ENCODE measurements around the gene TMIGD3. TPM values are rescaled to one million over a fixed set of nuclear protein-coding genes. Genes with fewer than 3 reads are reported as not detected.

Gene TMIGD3
- total RNA-seq, 1 donor from 2014 or later = 0.85 TPM

DNA sequence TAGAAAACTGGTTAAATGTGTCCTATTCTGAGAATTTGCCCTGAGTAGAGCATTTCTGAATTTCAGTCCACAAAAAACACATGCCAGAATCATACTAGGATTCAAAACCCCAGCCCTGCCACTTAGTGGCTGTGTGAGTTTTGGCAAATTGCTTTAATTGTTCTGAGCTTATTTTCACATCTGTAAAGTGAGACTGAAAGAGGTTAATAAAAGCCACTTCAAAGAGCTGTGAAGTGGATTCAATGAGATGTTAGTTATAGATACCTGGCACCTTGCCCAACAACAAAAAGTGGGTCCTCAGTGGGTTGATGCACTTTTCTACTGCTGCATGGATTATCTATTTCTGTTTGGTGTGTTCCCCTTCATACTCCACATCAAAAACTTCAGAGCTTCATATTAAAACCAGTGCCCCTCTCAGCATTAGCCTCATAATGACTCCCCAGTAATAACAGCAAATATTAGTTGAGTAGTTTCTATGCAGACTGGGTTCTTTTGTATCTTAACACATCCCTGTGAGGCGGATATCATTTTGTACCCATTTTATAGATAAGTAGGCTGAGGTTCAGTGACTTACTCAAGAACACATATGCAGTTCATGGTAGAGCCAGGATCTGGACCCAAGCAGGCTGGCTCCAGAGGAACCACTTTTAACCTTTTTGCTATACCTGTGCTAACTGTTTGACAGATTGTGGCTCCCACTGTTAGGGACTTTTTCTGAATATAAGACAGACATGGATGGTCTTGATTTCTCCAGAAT, 14.2 kb upstream of the TMIGD3 start:
- H3K4me3 ChIP-seq = no peak overlapping the region
- intact Hi-C loops (cut with micrococcal nuclease) = loop anchor here (10.0 kb wide), 1 partner anchor 77 kb away; no protein-coding TSS in a partner anchor
- peak overlapping the region; percentile 96 for H3K27ac ChIP-seq (replicated peaks)
- DNase-seq = no peak
- TF ChIP-seq CTCF (IDR thresholded peaks at IDR 0.05; ENCODE audit: borderline replicate concordance) = no peak
- H3K27me3 ChIP-seq (ENCODE audit: low read depth) = no peaks in the 10 kb centered on the region
- no peaks in the 10 kb centered on the region for H3K36me3 ChIP-seq
- peaks cover 58% of the 10 kb centered on the region for H3K4me1 ChIP-seq
- H3K9me3 ChIP-seq (replicated peaks) = no peaks in the 10 kb centered on the region

- no peaks in the 10 kb centered on the region for H3K27me3 ChIP-seq (ENCODE audit: low read depth)
- peaks cover 71% of the 10 kb centered on the region for H3K4me1 ChIP-seq
- DNase-seq = peak; percentile 58
- H3K27ac ChIP-seq (replicated peaks) = peak overlapping the region; percentile 96
- no peaks in the 10 kb centered on the region for H3K9me3 ChIP-seq (replicated peaks)
- H3K36me3 ChIP-seq = no peaks in the 10 kb centered on the region
- TF ChIP-seq CTCF (IDR thresholded peaks at IDR 0.05; ENCODE audit: borderline replicate concordance) = peak; percentile 56
- peak overlapping the region; percentile 61 for H3K4me3 ChIP-seq
- intact Hi-C loops (cut with micrococcal nuclease) = loop anchor here (10.0 kb wide), 1 partner anchor 79 kb away; no protein-coding TSS in a partner anchor
Observed at GRCh38 chr1:111516005-111516535, 12.6 kb upstream of the TMIGD3 start.

- no peak for TF ChIP-seq CTCF (IDR thresholded peaks at IDR 0.05; ENCODE audit: borderline replicate concordance)
- DNase-seq = peak; percentile 84
- intact Hi-C loops (cut with micrococcal nuclease) = loop anchor here (10.0 kb wide), 1 partner anchor 79 kb away; no protein-coding TSS in a partner anchor
- H3K4me3 ChIP-seq = peak overlapping the region; percentile 61
- no peaks in the 10 kb centered on the region for H3K27me3 ChIP-seq (ENCODE audit: low read depth)
- no peaks in the 10 kb centered on the region for H3K9me3 ChIP-seq (replicated peaks)
- H3K36me3 ChIP-seq = no peaks in the 10 kb centered on the region
- H3K27ac ChIP-seq (replicated peaks) = peak overlapping the region; percentile 96
- peaks cover 77% of the 10 kb centered on the region for H3K4me1 ChIP-seq
Observed at GRCh38 chr1:111515291-111516004, 12.0 kb upstream of the TMIGD3 start.

DNA sequence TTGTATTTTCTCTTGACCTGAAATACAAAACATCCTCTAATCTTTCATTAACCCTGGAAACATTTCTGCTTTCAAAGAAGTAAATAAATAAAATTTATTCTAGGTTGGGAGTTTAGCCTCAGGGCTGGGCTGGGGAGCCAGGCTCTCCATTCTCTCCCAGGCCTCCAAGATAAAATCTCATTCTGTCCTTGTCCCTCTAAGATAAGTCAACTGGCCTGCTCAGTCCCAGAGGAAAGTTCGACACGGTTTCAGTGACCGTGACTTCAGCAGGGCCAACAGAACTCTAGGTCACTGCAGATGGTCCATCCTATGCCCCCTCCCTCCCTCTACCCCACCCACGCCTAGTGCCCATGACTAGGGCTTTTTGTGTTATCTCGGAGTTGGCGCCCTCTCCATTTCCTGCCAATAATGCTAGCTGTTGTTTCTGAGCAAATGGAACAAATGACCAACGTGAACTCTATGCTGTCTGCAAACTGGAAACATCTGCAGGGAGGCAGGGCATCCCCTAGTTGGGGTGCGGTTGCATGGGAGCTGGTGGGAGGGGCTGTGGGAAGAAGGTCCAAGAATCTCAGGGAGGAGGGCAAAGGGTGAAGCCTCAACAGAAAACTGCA, 10.1 kb upstream of the TMIGD3 start:
- intact Hi-C loops (cut with micrococcal nuclease) = loop anchor here (10.0 kb wide), 1 partner anchor 81 kb away; no protein-coding TSS in a partner anchor
- peak overlapping the region; percentile 96 for H3K27ac ChIP-seq (replicated peaks)
- no peaks in the 10 kb centered on the region for H3K27me3 ChIP-seq (ENCODE audit: low read depth)
- peak; percentile 20 for DNase-seq
- no peaks in the 10 kb centered on the region for H3K36me3 ChIP-seq
- H3K9me3 ChIP-seq (replicated peaks) = no peaks in the 10 kb centered on the region
- peaks cover 95% of the 10 kb centered on the region for H3K4me1 ChIP-seq
- no peak for TF ChIP-seq CTCF (IDR thresholded peaks at IDR 0.05; ENCODE audit: borderline replicate concordance)
- H3K4me3 ChIP-seq = no peak overlapping the region

DNA sequence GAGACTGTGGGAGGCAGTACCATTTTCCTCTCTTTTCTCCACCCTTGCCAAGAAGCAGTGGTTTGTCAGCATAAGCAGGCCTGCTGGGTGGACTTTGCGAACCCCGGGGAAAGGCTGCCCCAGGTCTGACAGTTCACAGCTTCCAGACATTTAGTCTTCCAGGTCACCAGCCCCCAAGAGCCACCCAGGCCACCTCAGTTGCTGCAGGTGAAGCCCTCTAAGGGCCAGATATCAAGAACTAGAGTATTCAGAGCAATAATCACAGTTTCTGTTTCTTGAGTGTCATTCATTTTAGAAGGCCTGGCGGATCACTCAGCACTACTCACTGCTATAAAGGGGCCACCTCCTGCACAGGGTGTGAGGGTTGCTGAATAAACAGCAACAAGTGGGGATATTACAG, 9.5 kb upstream of the TMIGD3 start:
- H3K4me3 ChIP-seq = no peak overlapping the region
- peaks cover 98% of the 10 kb centered on the region for H3K4me1 ChIP-seq
- intact Hi-C loops (cut with micrococcal nuclease) = loop anchor here (10.0 kb wide), 1 partner anchor 82 kb away; no protein-coding TSS in a partner anchor
- no peaks in the 10 kb centered on the region for H3K9me3 ChIP-seq (replicated peaks)
- no peaks in the 10 kb centered on the region for H3K27me3 ChIP-seq (ENCODE audit: low read depth)
- peak overlapping the region; percentile 96 for H3K27ac ChIP-seq (replicated peaks)
- no peak for TF ChIP-seq CTCF (IDR thresholded peaks at IDR 0.05; ENCODE audit: borderline replicate concordance)
- H3K36me3 ChIP-seq = no peaks in the 10 kb centered on the region
- no peak for DNase-seq

Data from left ventricle myocardium inferior (tissue), 1 donor.